ENCODE results near the gene RAPH1.
A peak's percentile ranks its signal among the peaks of the same experiment; 100 is the strongest.
"Not testable (repeated sequence)": the region's sequence is repeated elsewhere in the genome, so short reads cannot be mapped to it uniquely, and the experiment has no call there.

Gene RAPH1

GRCh38 chr2:203407496-203407895, 127.6 kb downstream of the RAPH1 start:
- no peaks in the 10 kb centered on the region; the same call in 1 of the 2 replicates for H3K36me3 ChIP-seq (ENCODE audit: control insufficient read depth, insufficient read depth, low read length)
- DNase-seq (ENCODE audit: low read depth, low spot score) = no peak
- no peak overlapping the region for H3K4me3 ChIP-seq (ENCODE audit: low read length)
- no peaks in the 10 kb centered on the region for H3K4me1 ChIP-seq (ENCODE audit: control insufficient read depth, insufficient read depth, low read length)
- H3K27me3 ChIP-seq (ENCODE audit: control insufficient read depth, insufficient read depth, low read length) = no peaks in the 10 kb centered on the region
- H3K9me3 ChIP-seq (ENCODE audit: control insufficient read depth, insufficient read depth, low read length) = no peaks in the 10 kb centered on the region
- no peak overlapping the region for H3K27ac ChIP-seq (ENCODE audit: low read length)

- no peaks in the 10 kb centered on the region; the same call in 1 of the 2 replicates for H3K36me3 ChIP-seq (ENCODE audit: control insufficient read depth, insufficient read depth, low read length)
- no peaks in the 10 kb centered on the region for H3K4me1 ChIP-seq (ENCODE audit: control insufficient read depth, insufficient read depth, low read length)
- no peak overlapping the region for H3K27ac ChIP-seq (ENCODE audit: low read length)
- no peak for DNase-seq (ENCODE audit: low read depth, low spot score)
- no peak overlapping the region for H3K4me3 ChIP-seq (ENCODE audit: low read length)
- H3K9me3 ChIP-seq (ENCODE audit: control insufficient read depth, insufficient read depth, low read length) = no peaks in the 10 kb centered on the region
- H3K27me3 ChIP-seq (ENCODE audit: control insufficient read depth, insufficient read depth, low read length) = no peaks in the 10 kb centered on the region
Observed at GRCh38 chr2:203404996-203405395, 130.1 kb downstream of the RAPH1 start.

- H3K27ac ChIP-seq (ENCODE audit: low read length) = no peak overlapping the region
- no peaks in the 10 kb centered on the region for H3K36me3 ChIP-seq (ENCODE audit: control insufficient read depth, insufficient read depth, low read length)
- H3K9me3 ChIP-seq (ENCODE audit: control insufficient read depth, insufficient read depth, low read length) = no peaks in the 10 kb centered on the region
- DNase-seq (ENCODE audit: low read depth, low spot score) = no peak
- H3K4me3 ChIP-seq (ENCODE audit: low read length) = no peak overlapping the region
- no peaks in the 10 kb centered on the region for H3K27me3 ChIP-seq (ENCODE audit: control insufficient read depth, insufficient read depth, low read length)
- no CpG with 5 or more reads among the region's 2 CpGs for WGBS (ENCODE audit: insufficient coverage, insufficient read length)
- H3K4me1 ChIP-seq (ENCODE audit: control insufficient read depth, insufficient read depth, low read length) = no peaks in the 10 kb centered on the region
Observed at GRCh38 chr2:203400805-203401585, 134.1 kb downstream of the RAPH1 start.

GRCh38 chr2:203399031-203399430, 136.1 kb downstream of the RAPH1 start:
- Histone ChIP-seq H3K36me3 (ENCODE audit: control insufficient read depth, insufficient read depth, low read length) (no peaks in the 10 kb centered on the region), H3K27me3 (ENCODE audit: control insufficient read depth, insufficient read depth, low read length) (no peaks in the 10 kb centered on the region), H3K27ac (ENCODE audit: low read length) (no peak overlapping the region), H3K4me3 (ENCODE audit: low read length) (no peak overlapping the region), H3K4me1 (ENCODE audit: control insufficient read depth, insufficient read depth, low read length) (no peaks in the 10 kb centered on the region), H3K9me3 (ENCODE audit: control insufficient read depth, insufficient read depth, low read length) (no peaks in the 10 kb centered on the region)
- DNase-seq (ENCODE audit: low read depth, low spot score) = no peak
- WGBS (ENCODE audit: insufficient coverage, insufficient read length) = no CpG with 5 or more reads among the region's 1 CpG

- Histone ChIP-seq H3K36me3 (ENCODE audit: control insufficient read depth, insufficient read depth, low read length) (no peaks in the 10 kb centered on the region; the same call in 1 of the 2 replicates), H3K4me1 (ENCODE audit: control insufficient read depth, insufficient read depth, low read length) (no peaks in the 10 kb centered on the region), H3K4me3 (ENCODE audit: low read length) (no peak overlapping the region), H3K27ac (ENCODE audit: low read length) (no peak overlapping the region), H3K27me3 (ENCODE audit: control insufficient read depth, insufficient read depth, low read length) (no peaks in the 10 kb centered on the region), H3K9me3 (ENCODE audit: control insufficient read depth, insufficient read depth, low read length) (no peaks in the 10 kb centered on the region)
- DNase-seq (ENCODE audit: low read depth, low spot score) = peak; percentile 68
- WGBS (ENCODE audit: insufficient coverage, insufficient read length) = no CpG with 5 or more reads among the region's 1 CpG
Observed at GRCh38 chr2:203396667-203397066, 138.4 kb downstream of the RAPH1 start.

- H3K27ac ChIP-seq (ENCODE audit: low read length) = no peak overlapping the region
- H3K27me3 ChIP-seq (ENCODE audit: control insufficient read depth, insufficient read depth, low read length) = no peaks in the 10 kb centered on the region
- no peak overlapping the region for H3K4me3 ChIP-seq (ENCODE audit: low read length)
- H3K36me3 ChIP-seq (ENCODE audit: control insufficient read depth, insufficient read depth, low read length) = no peaks in the 10 kb centered on the region; the same call in 1 of the 2 replicates
- no peaks in the 10 kb centered on the region for H3K4me1 ChIP-seq (ENCODE audit: control insufficient read depth, insufficient read depth, low read length)
- H3K9me3 ChIP-seq (ENCODE audit: control insufficient read depth, insufficient read depth, low read length) = no peaks in the 10 kb centered on the region
- DNase-seq (ENCODE audit: low read depth, low spot score) = no peak
- WGBS (ENCODE audit: insufficient coverage, insufficient read length) = no CpG with 5 or more reads among the region's 2 CpGs
Observed at GRCh38 chr2:203395858-203396257, 139.2 kb downstream of the RAPH1 start.

- no peaks in the 10 kb centered on the region; the same call in 1 of the 2 replicates for H3K36me3 ChIP-seq (ENCODE audit: control insufficient read depth, insufficient read depth, low read length)
- no peak for DNase-seq (ENCODE audit: low read depth, low spot score)
- no peaks in the 10 kb centered on the region for H3K4me1 ChIP-seq (ENCODE audit: control insufficient read depth, insufficient read depth, low read length)
- no peak overlapping the region for H3K27ac ChIP-seq (ENCODE audit: low read length)
- H3K27me3 ChIP-seq (ENCODE audit: control insufficient read depth, insufficient read depth, low read length) = no peaks in the 10 kb centered on the region
- no CpG with 5 or more reads among the region's 9 CpGs for WGBS (ENCODE audit: insufficient coverage, insufficient read length)
- H3K4me3 ChIP-seq (ENCODE audit: low read length) = no peak overlapping the region
- no peaks in the 10 kb centered on the region for H3K9me3 ChIP-seq (ENCODE audit: control insufficient read depth, insufficient read depth, low read length)
Observed at GRCh38 chr2:203394519-203395227, 140.4 kb downstream of the RAPH1 start.

- WGBS (ENCODE audit: insufficient coverage, insufficient read length) = no CpG with 5 or more reads among the region's 6 CpGs
- not testable (repeated sequence) for H3K27me3 ChIP-seq (ENCODE audit: control insufficient read depth, insufficient read depth, low read length); H3K4me1 ChIP-seq (ENCODE audit: control insufficient read depth, insufficient read depth, low read length); H3K27ac ChIP-seq (ENCODE audit: low read length); H3K36me3 ChIP-seq (ENCODE audit: control insufficient read depth, insufficient read depth, low read length); DNase-seq (ENCODE audit: low read depth, low spot score); H3K4me3 ChIP-seq (ENCODE audit: low read length); H3K9me3 ChIP-seq (ENCODE audit: control insufficient read depth, insufficient read depth, low read length)
Observed at GRCh38 chr2:203388153-203388552, 146.9 kb downstream of the RAPH1 start.

- Histone ChIP-seq H3K9me3 (ENCODE audit: control insufficient read depth, insufficient read depth, low read length) (no peaks in the 10 kb centered on the region), H3K27ac (ENCODE audit: low read length) (no peak overlapping the region), H3K4me3 (ENCODE audit: low read length) (no peak overlapping the region), H3K27me3 (ENCODE audit: control insufficient read depth, insufficient read depth, low read length) (no peaks in the 10 kb centered on the region), H3K36me3 (ENCODE audit: control insufficient read depth, insufficient read depth, low read length) (no peaks in the 10 kb centered on the region), H3K4me1 (ENCODE audit: control insufficient read depth, insufficient read depth, low read length) (no peaks in the 10 kb centered on the region)
- no CpG with 5 or more reads among the region's 1 CpG for WGBS (ENCODE audit: insufficient coverage, insufficient read length)
- DNase-seq (ENCODE audit: low read depth, low spot score) = no peak
Observed at GRCh38 chr2:203383038-203383437, 152.1 kb downstream of the RAPH1 start.

- H3K4me1 ChIP-seq (ENCODE audit: control insufficient read depth, insufficient read depth, low read length) = no peaks in the 10 kb centered on the region
- no peak overlapping the region for H3K27ac ChIP-seq (ENCODE audit: low read length)
- H3K36me3 ChIP-seq (ENCODE audit: control insufficient read depth, insufficient read depth, low read length) = no peaks in the 10 kb centered on the region
- WGBS (ENCODE audit: insufficient coverage, insufficient read length) = no CpG with 5 or more reads among the region's 3 CpGs
- DNase-seq (ENCODE audit: low read depth, low spot score) = no peak
- no peaks in the 10 kb centered on the region for H3K9me3 ChIP-seq (ENCODE audit: control insufficient read depth, insufficient read depth, low read length)
- no peak overlapping the region for H3K4me3 ChIP-seq (ENCODE audit: low read length)
- H3K27me3 ChIP-seq (ENCODE audit: control insufficient read depth, insufficient read depth, low read length) = no peaks in the 10 kb centered on the region
Observed at GRCh38 chr2:203379156-203379555, 155.9 kb downstream of the RAPH1 start.

- Histone ChIP-seq H3K4me3 (ENCODE audit: low read length) (no peak overlapping the region), H3K4me1 (ENCODE audit: control insufficient read depth, insufficient read depth, low read length) (no peaks in the 10 kb centered on the region), H3K9me3 (ENCODE audit: control insufficient read depth, insufficient read depth, low read length) (no peaks in the 10 kb centered on the region), H3K27me3 (ENCODE audit: control insufficient read depth, insufficient read depth, low read length) (no peaks in the 10 kb centered on the region), H3K36me3 (ENCODE audit: control insufficient read depth, insufficient read depth, low read length) (no peaks in the 10 kb centered on the region; the same call in 1 of the 2 replicates), H3K27ac (ENCODE audit: low read length) (no peak overlapping the region)
- DNase-seq (ENCODE audit: low read depth, low spot score) = no peak
Observed at GRCh38 chr2:203376173-203376572, 158.9 kb downstream of the RAPH1 start.
